Measurements from ENCODE around the gene SLC9A3. TPM values are rescaled to one million over a fixed set of nuclear protein-coding genes. Genes with fewer than 3 reads are reported as not detected.
A peak's percentile ranks its signal among the peaks of the same experiment; 100 is the strongest.

SLC9A3 gene
- total and polyA plus RNA-seq, 2 of the 13 experiments (the other 11 are each of a cell fraction or from before 2014, with no cell fraction given): 1.5 to 1.8 TPM

GRCh38 chr5:501831-502184 is 22.4 kb downstream of the SLC9A3 start:
- Histone ChIP-seq H3K4me2 (ENCODE audit: low read depth, low read length) (0 out of 2 replicates have a peak overlapping the region, but pooled peaks have one; percentile 1), H3K9me3 (ENCODE audit: low read length) (no peaks in the 10 kb centered on the region), H3K4me1 (ENCODE audit: insufficient read depth, low read length) (peaks cover 8% of the 10 kb centered on the region), H3K27ac (ENCODE audit: extremely low read length, insufficient read depth, low read length) (no peak overlapping the region), H3K79me2 (ENCODE audit: insufficient read depth, low read length) (no peaks in the 10 kb centered on the region), H3K9ac (ENCODE audit: insufficient read depth, low read depth, low read length) (no peak overlapping the region), H2AFZ (ENCODE audit: low read length) (no peak overlapping the region), H4K20me1 (ENCODE audit: insufficient read depth, low read length) (0 out of 2 replicates have a peak, but pooled peaks cover 3% of the 10 kb centered on the region), H3K4me3 (replicated peaks in 1 of 3; ENCODE audit: insufficient read depth in 1 of 3, low read depth in 2 of 3, low read length in 3 of 3) (no peak overlapping the region), H3K27me3 (ENCODE audit: control insufficient read depth in 1 of 2, insufficient read depth in 2 of 2, low read length in 2 of 2) (peaks cover 23 to 79% of the 10 kb centered on the region in 2 experiments), H3K36me3 (replicated peaks in 1 of 2; ENCODE audit: control insufficient read depth in 1 of 2, insufficient read depth in 2 of 2, low read length in 2 of 2) (no peaks in the 10 kb centered on the region)
- BruUV-seq (replicated peaks): no TSS peak
- CTCF ChIA-PET (ENCODE audit: low intra/inter-chr PET ratio, low total read pairs): no interaction called here
- WGBS (ENCODE audit: low lambda C conversion rate): 53% methylated on average over 5 of the region's 23 CpGs
- intact Hi-C loops (cut with micrococcal nuclease; ENCODE audit: unreplicated experiment) (no loop called here), in situ Hi-C loops (cut with HindIII; ENCODE audit: extremely low pct_ligation_motif_present, low pct_unique_long_range_greater_than_20kb) (no loop called here)
- TF ChIP-seq ZBTB37 (CRISPR knock-in tag; IDR thresholded peaks at IDR 0.05): no peak
- ATAC-seq (no peak), DNase-seq (ENCODE audit: low spot score) (no peak), FAIRE-seq (no peak)
- POLR2A ChIA-PET: no interaction called here

DNA sequence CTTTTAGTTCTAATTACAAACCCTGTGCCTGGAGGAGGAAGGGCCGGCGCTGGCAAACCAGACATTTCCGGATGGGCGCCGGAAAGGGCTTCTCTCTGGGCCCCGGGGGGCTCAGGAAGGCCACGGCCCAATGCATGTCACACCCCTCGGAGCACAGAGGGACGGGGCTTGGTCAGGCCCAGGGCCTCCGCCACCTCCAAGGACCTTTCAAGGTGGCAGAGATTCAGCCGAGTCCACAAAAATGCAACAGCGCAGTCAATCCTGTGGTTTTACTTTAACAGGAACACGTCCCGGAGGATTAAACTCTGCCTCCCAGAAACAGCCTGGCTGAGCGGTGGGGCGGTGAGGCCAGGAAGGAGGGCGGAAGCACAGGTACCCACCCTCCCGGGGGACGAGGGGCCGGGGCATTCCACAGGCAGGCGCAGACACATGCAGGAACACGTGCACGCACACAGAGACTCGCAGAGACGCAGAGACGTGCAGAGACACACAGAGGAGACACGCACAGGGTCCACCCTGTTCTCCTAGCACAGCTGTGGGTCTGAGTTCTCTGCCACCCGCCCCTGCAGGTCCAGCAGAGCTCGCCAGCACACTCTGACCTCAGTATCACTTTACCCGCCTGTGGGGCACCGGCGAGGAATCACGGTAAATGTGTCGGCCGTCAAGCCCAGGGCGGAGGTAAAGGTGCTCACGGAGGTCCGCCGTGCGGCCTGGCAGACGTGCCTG is 23.0 kb downstream of the SLC9A3 start:
- no peak overlapping the region for H3K27ac ChIP-seq (ENCODE audit: extremely low read length, insufficient read depth, low read length)
- H3K4me2 ChIP-seq (ENCODE audit: low read depth, low read length): 0 out of 2 replicates have a peak overlapping the region, but pooled peaks have one; percentile 1
- H3K36me3 ChIP-seq (replicated peaks in 1 of 2; ENCODE audit: control insufficient read depth in 1 of 2, insufficient read depth in 2 of 2, low read length in 2 of 2): no peaks in the 10 kb centered on the region
- ChIA-PET CTCF (ENCODE audit: low intra/inter-chr PET ratio, low total read pairs) (no interaction called here), POLR2A (no interaction called here)
- peaks cover 5% of the 10 kb centered on the region for H3K4me1 ChIP-seq (ENCODE audit: insufficient read depth, low read length)
- H3K9me3 ChIP-seq (ENCODE audit: low read length): no peaks in the 10 kb centered on the region
- ATAC-seq: no peak
- 0 out of 2 replicates have a peak, but pooled peaks cover 3% of the 10 kb centered on the region for H4K20me1 ChIP-seq (ENCODE audit: insufficient read depth, low read length)
- no peak for FAIRE-seq
- no peak overlapping the region for H2AFZ ChIP-seq (ENCODE audit: low read length)
- 64% methylated on average over 20 of the region's 41 CpGs for WGBS (ENCODE audit: low lambda C conversion rate)
- no peak for DNase-seq (ENCODE audit: low spot score)
- no peaks in the 10 kb centered on the region for H3K79me2 ChIP-seq (ENCODE audit: insufficient read depth, low read length)
- H3K27me3 ChIP-seq (ENCODE audit: control insufficient read depth in 1 of 2, insufficient read depth in 2 of 2, low read length in 2 of 2): peaks cover 23 to 80% of the 10 kb centered on the region in 2 experiments
- H3K4me3 ChIP-seq (replicated peaks in 1 of 3; ENCODE audit: insufficient read depth in 1 of 3, low read depth in 2 of 3, low read length in 3 of 3): no peak overlapping the region
- in situ Hi-C loops (cut with HindIII; ENCODE audit: extremely low pct_ligation_motif_present, low pct_unique_long_range_greater_than_20kb) (no loop called here), intact Hi-C loops (cut with micrococcal nuclease; ENCODE audit: unreplicated experiment) (no loop called here)
- no peak overlapping the region for H3K9ac ChIP-seq (ENCODE audit: insufficient read depth, low read depth, low read length)
- no TSS peak for BruUV-seq (replicated peaks)
- TF ChIP-seq SMYD3 (CRISPR knock-in tag; IDR thresholded peaks at IDR 0.05): no peak
- no peak for TF ChIP-seq RFXAP (CRISPR knock-in tag; IDR thresholded peaks at IDR 0.05; ENCODE audit: borderline replicate concordance)
- no peak for TF ChIP-seq ZEB1 (IDR thresholded peaks at IDR 0.05; ENCODE audit: insufficient replicate concordance, low read depth)
- TF ChIP-seq ZFP62 (CRISPR knock-in tag; IDR thresholded peaks at IDR 0.05): no peak
- no peak for TF ChIP-seq TCF12 (IDR thresholded peaks at IDR 0.05)
- TF ChIP-seq TCF12 (CRISPR knock-in tag; IDR thresholded peaks at IDR 0.05): no peak
- no peak for TF ChIP-seq ZNF550 (CRISPR knock-in tag; IDR thresholded peaks at IDR 0.05; ENCODE audit: borderline replicate concordance)
- TF ChIP-seq, protein P1, sequence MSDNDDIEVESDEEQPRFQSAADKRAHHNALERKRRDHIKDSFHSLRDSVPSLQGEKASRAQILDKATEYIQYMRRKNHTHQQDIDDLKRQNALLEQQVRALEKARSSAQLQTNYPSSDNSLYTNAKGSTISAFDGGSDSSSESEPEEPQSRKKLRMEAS (IDR thresholded peaks at IDR 0.05): no peak
- TF ChIP-seq CERS6 (CRISPR knock-in tag; IDR thresholded peaks at IDR 0.05): no peak
- no peak for TF ChIP-seq ARID2 (CRISPR knock-in tag; IDR thresholded peaks at IDR 0.05; ENCODE audit: borderline replicate concordance)
- TF ChIP-seq MTA3 (CRISPR knock-in tag; IDR thresholded peaks at IDR 0.05): no peak
- no peak for TF ChIP-seq SIN3A (IDR thresholded peaks at IDR 0.05; ENCODE audit: borderline replicate concordance, low read depth, low read length)
- no peak for TF ChIP-seq ZNF138 (CRISPR knock-in tag; IDR thresholded peaks at IDR 0.05; ENCODE audit: low read depth)
- no peak for TF ChIP-seq ZSCAN30 (CRISPR knock-in tag; IDR thresholded peaks at IDR 0.05)
- TF ChIP-seq GZF1 (CRISPR knock-in tag; IDR thresholded peaks at IDR 0.05): no peak
- no peak for TF ChIP-seq ZNF207 (IDR thresholded peaks at IDR 0.05; ENCODE audit: borderline replicate concordance)
- TF ChIP-seq ZNF850 (CRISPR knock-in tag; conservative IDR thresholded peaks at IDR 0.05): no peak

Measured in HepG2 (cell line).